ENCODE data around the gene TPP2. TPM values are rescaled to one million over a fixed set of nuclear protein-coding genes. Genes with fewer than 3 reads are reported as not detected.

The TPP2 gene
- total RNA-seq, 3 donors from 2014 or later, result 37.6 to 44.0 (median 38.2) TPM

DNA sequence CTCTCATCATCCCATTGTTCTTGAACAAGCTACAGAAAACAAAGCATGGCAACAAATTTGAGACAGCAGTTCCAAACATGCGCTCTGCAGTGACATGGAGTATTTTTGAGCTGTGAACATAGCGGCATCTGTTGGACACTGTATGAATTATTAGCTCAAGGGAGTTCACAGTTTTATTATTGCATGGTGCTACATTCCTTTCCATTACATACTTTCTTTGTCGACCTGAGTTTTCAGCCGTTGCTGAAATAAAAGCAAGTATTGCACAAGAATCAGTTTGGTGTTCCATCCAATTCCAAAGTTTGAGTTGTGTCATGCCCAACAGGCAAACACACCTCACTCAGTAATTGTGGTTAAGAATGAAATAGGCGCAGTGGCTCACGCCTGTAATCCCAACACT lies 128.1 kb downstream of the TPP2 start:
- DNase-seq, result peak in 1 of 3 donors; percentile 32
- no peaks in the 10 kb centered on the region for H3K4me1 ChIP-seq (ENCODE audit: low read depth)
- no peaks in the 10 kb centered on the region for H3K36me3 ChIP-seq (ENCODE audit: low read depth)
- TF ChIP-seq, protein P1, sequence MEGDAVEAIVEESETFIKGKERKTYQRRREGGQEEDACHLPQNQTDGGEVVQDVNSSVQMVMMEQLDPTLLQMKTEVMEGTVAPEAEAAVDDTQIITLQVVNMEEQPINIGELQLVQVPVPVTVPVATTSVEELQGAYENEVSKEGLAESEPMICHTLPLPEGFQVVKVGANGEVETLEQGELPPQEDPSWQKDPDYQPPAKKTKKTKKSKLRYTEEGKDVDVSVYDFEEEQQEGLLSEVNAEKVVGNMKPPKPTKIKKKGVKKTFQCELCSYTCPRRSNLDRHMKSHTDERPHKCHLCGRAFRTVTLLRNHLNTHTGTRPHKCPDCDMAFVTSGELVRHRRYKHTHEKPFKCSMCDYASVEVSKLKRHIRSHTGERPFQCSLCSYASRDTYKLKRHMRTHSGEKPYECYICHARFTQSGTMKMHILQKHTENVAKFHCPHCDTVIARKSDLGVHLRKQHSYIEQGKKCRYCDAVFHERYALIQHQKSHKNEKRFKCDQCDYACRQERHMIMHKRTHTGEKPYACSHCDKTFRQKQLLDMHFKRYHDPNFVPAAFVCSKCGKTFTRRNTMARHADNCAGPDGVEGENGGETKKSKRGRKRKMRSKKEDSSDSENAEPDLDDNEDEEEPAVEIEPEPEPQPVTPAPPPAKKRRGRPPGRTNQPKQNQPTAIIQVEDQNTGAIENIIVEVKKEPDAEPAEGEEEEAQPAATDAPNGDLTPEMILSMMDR (IDR thresholded peaks at IDR 0.05), result no peak
- H3K9me3 ChIP-seq, result no peaks in the 10 kb centered on the region
- intact Hi-C loops (cut with DNase I, micrococcal nuclease), result no loop called here
- no peak overlapping the region for H3K4me3 ChIP-seq
- peak; percentile 64 for ATAC-seq

DNA sequence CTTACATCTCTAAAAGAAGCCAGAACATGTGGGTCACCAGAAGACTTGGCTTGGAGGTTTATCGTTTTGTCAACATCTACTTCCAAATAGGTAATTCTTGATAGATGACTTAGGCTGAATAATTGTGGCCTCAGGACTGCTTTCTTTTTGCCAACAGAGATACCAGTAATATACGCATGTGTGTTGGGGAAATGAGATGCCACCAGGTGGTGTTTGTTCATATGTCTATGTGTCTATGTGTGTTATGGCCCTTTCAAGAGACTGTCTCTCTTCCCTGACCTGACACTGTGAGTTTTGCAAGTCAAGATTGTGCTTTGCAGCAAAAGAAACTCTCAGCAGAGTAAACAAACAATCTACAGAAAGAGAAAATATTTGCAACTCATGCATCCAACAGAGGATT lies 129.6 kb downstream of the TPP2 start:
- no peaks in the 10 kb centered on the region for H3K36me3 ChIP-seq (ENCODE audit: low read depth)
- H3K4me3 ChIP-seq, result no peak overlapping the region
- TF ChIP-seq, protein P1 (IDR thresholded peaks at IDR 0.05), result no peak
- peak in 1 of 3 donors; percentile 11 for DNase-seq
- ATAC-seq, result peak; percentile 36
- no peaks in the 10 kb centered on the region for H3K4me1 ChIP-seq (ENCODE audit: low read depth)
- no peaks in the 10 kb centered on the region for H3K9me3 ChIP-seq
- intact Hi-C loops (cut with DNase I, micrococcal nuclease), result no loop called here

Other genes starting within 250 kb of the TPP2 start
- gene FGF14, start 194.9 kb upstream of the TPP2 start, total RNA-seq, result 1 to 10 TPM in 1 of 3 donors, under 1 TPM in 2; 0.43 to 2.5 (median 0.70) TPM
- not detected for gene METTL21C, start 98.1 kb downstream of the TPP2 start, total RNA-seq
- 1 to 10 TPM; 2.1 to 5.7 (median 3.7) TPM for gene TEX30, start 176.8 kb downstream of the TPP2 start, total RNA-seq
- 1 to 10 TPM in 2 of 3 donors, under 1 TPM in 1; 0.72 to 3.9 (median 1.7) TPM for gene POGLUT2, start 202.0 kb downstream of the TPP2 start, total RNA-seq
- gene BIVM, start 202.1 kb downstream of the TPP2 start, total RNA-seq, result 10 to 100 TPM; 15.5 to 21.2 (median 17.1) TPM
- gene ERCC5, start 249.0 kb downstream of the TPP2 start, total RNA-seq, result 10 to 100 TPM; 58.6 to 85.0 (median 62.7) TPM